Measurements from ENCODE around the gene NSF. TPM values are rescaled to one million over a fixed set of nuclear protein-coding genes. Genes with fewer than 3 reads are reported as not detected.

Gene NSF
- total RNA-seq, 1 experiment from 2014 or later: 56.5 TPM

GRCh38 chr17:46793541-46793940 lies 203.1 kb downstream of the NSF start:
- H3K9me3 ChIP-seq (ENCODE audit: control insufficient read depth, insufficient read depth, low read depth, low read length): no peaks in the 10 kb centered on the region
- ChIA-PET POLR2A (no interaction called here), CTCF (interaction anchor here (0.5 to 0.8 kb wide), 3 partner anchors 11 to 42 kb away, joined by 3 to 4 read pairs (median 3); no protein-coding TSS in a partner anchor)
- ATAC-seq (no peak), DNase-seq (ENCODE audit: low read depth, low spot score) (no peak)
- H3K27me3 ChIP-seq (ENCODE audit: control insufficient read depth, insufficient read depth, low read length): no peaks in the 10 kb centered on the region
- in situ Hi-C loops (cut with HindIII; ENCODE audit: low pct_unique_long_range_greater_than_20kb, low sequenced_read_pairs): no loop called here
- peaks cover 6% of the 10 kb centered on the region; the same call in 1 of the 2 replicates for H3K4me1 ChIP-seq (ENCODE audit: control insufficient read depth, insufficient read depth, low read length)
- TF ChIP-seq, protein P1, sequence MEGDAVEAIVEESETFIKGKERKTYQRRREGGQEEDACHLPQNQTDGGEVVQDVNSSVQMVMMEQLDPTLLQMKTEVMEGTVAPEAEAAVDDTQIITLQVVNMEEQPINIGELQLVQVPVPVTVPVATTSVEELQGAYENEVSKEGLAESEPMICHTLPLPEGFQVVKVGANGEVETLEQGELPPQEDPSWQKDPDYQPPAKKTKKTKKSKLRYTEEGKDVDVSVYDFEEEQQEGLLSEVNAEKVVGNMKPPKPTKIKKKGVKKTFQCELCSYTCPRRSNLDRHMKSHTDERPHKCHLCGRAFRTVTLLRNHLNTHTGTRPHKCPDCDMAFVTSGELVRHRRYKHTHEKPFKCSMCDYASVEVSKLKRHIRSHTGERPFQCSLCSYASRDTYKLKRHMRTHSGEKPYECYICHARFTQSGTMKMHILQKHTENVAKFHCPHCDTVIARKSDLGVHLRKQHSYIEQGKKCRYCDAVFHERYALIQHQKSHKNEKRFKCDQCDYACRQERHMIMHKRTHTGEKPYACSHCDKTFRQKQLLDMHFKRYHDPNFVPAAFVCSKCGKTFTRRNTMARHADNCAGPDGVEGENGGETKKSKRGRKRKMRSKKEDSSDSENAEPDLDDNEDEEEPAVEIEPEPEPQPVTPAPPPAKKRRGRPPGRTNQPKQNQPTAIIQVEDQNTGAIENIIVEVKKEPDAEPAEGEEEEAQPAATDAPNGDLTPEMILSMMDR (IDR thresholded peaks at IDR 0.05): no peak
- no peak for TF ChIP-seq POLR2AphosphoS5 (IDR thresholded peaks at IDR 0.05; ENCODE audit: low read depth, low read length)
- TF ChIP-seq, protein P2, sequence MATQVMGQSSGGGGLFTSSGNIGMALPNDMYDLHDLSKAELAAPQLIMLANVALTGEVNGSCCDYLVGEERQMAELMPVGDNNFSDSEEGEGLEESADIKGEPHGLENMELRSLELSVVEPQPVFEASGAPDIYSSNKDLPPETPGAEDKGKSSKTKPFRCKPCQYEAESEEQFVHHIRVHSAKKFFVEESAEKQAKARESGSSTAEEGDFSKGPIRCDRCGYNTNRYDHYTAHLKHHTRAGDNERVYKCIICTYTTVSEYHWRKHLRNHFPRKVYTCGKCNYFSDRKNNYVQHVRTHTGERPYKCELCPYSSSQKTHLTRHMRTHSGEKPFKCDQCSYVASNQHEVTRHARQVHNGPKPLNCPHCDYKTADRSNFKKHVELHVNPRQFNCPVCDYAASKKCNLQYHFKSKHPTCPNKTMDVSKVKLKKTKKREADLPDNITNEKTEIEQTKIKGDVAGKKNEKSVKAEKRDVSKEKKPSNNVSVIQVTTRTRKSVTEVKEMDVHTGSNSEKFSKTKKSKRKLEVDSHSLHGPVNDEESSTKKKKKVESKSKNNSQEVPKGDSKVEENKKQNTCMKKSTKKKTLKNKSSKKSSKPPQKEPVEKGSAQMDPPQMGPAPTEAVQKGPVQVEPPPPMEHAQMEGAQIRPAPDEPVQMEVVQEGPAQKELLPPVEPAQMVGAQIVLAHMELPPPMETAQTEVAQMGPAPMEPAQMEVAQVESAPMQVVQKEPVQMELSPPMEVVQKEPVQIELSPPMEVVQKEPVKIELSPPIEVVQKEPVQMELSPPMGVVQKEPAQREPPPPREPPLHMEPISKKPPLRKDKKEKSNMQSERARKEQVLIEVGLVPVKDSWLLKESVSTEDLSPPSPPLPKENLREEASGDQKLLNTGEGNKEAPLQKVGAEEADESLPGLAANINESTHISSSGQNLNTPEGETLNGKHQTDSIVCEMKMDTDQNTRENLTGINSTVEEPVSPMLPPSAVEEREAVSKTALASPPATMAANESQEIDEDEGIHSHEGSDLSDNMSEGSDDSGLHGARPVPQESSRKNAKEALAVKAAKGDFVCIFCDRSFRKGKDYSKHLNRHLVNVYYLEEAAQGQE (IDR thresholded peaks at IDR 0.05; ENCODE audit: insufficient read depth in 1 of 2, low read depth in 2 of 2, low read length in 1 of 2): no peak
- no peak for TF ChIP-seq TCF7L2 (IDR thresholded peaks at IDR 0.05; ENCODE audit: low read depth, low read length)
- no peak for TF ChIP-seq SIN3A (IDR thresholded peaks at IDR 0.05; ENCODE audit: borderline replicate concordance, insufficient read depth, low read depth, low read length)
- no peak overlapping the region for H3K4me3 ChIP-seq (ENCODE audit: low read depth in 2 of 2, low read length in 2 of 2)
- no peaks in the 10 kb centered on the region for H3K36me3 ChIP-seq (ENCODE audit: control insufficient read depth, insufficient read depth, low read length)
- H3K27ac ChIP-seq (ENCODE audit: low read length): no peak overlapping the region
- intact Hi-C loops (cut with micrococcal nuclease; ENCODE audit: unreplicated experiment): no loop called here
- BruUV-seq (replicated peaks): no TSS peak

GRCh38 chr17:46794318-46794717 lies 203.8 kb downstream of the NSF start:
- Histone ChIP-seq H3K4me3 (ENCODE audit: low read depth in 2 of 2, low read length in 2 of 2) (no peak overlapping the region), H3K27ac (ENCODE audit: low read length) (no peak overlapping the region), H3K36me3 (ENCODE audit: control insufficient read depth, insufficient read depth, low read length) (no peaks in the 10 kb centered on the region), H3K9me3 (ENCODE audit: control insufficient read depth, insufficient read depth, low read depth, low read length) (no peaks in the 10 kb centered on the region), H3K27me3 (ENCODE audit: control insufficient read depth, insufficient read depth, low read length) (no peaks in the 10 kb centered on the region), H3K4me1 (ENCODE audit: control insufficient read depth, insufficient read depth, low read length) (peaks cover 6% of the 10 kb centered on the region; the same call in 1 of the 2 replicates)
- no TSS peak for BruUV-seq (replicated peaks)
- DNase-seq (ENCODE audit: low read depth, low spot score) (no peak), ATAC-seq (no peak)
- in situ Hi-C loops (cut with HindIII; ENCODE audit: low pct_unique_long_range_greater_than_20kb, low sequenced_read_pairs) (no loop called here), intact Hi-C loops (cut with micrococcal nuclease; ENCODE audit: unreplicated experiment) (no loop called here)
- ChIA-PET CTCF (interaction anchor here (0.5 to 0.8 kb wide), 2 partner anchors 10 to 15 kb away, joined by 3 to 4 read pairs; no protein-coding TSS in a partner anchor), POLR2A (no interaction called here)
- TF ChIP-seq, protein P2 (IDR thresholded peaks at IDR 0.05; ENCODE audit: insufficient read depth in 1 of 2, low read depth in 2 of 2, low read length in 1 of 2): no peak
- TF ChIP-seq TCF7L2 (IDR thresholded peaks at IDR 0.05; ENCODE audit: low read depth, low read length): no peak
- no peak for TF ChIP-seq SIN3A (IDR thresholded peaks at IDR 0.05; ENCODE audit: borderline replicate concordance, insufficient read depth, low read depth, low read length)
- TF ChIP-seq, protein P1 (IDR thresholded peaks at IDR 0.05): no peak
- TF ChIP-seq POLR2AphosphoS5 (IDR thresholded peaks at IDR 0.05; ENCODE audit: low read depth, low read length): no peak

All from Panc1 (cell line).